Endothelial cell of umbilical vein (primary cell): ENCODE data around the gene PRR9. TPM values are rescaled to one million over a fixed set of nuclear protein-coding genes. Genes with fewer than 3 reads are reported as not detected.

Experiments used
- BruUV-seq: library from RNA; stranded (reverse); fragments of 400-500 nt; replicated peaks from 2 replicates; lab custom pipeline; 2021; lab: Mats Ljungman, UMichigan
- CTCF ChIA-PET: fragments of 300-600, 350-600 bp; sonication (Branson Sonifier 250); formaldehyde crosslinking; loops from one replicate; lab custom pipeline; 2021; ENCODE audit warnings: antibody characterized with exemption, inconsistent platforms; lab: Charles Lee
- POLR2A ChIA-PET: fragments of 300-600, 350-600 bp; sonication (Branson Sonifier 250); formaldehyde crosslinking; loops from one replicate; lab custom pipeline; 2021; ENCODE audit warnings: antibody characterized with exemption, inconsistent platforms; lab: Charles Lee
- DNase-seq: peaks from one replicate; pipeline ENCODE4 v3.0.0-alpha.2; 2011; ENCODE audit warnings: low read depth, low spot score
- FAIRE-seq: peaks from 2 replicates; lab custom pipeline; 2011; peaks lifted over from hg19 to GRCh38; lab: Jason Lieb, UNC
- H2AFZ ChIP-seq: 2 replicates; pipeline ENCODE4 v1.6.0; 2012; ENCODE audit warnings: low read depth, low read length, control low read depth, inconsistent platforms
- H3K27ac ChIP-seq: 2 replicates; pipeline ENCODE4 v1.5.1; 2011; ENCODE audit warnings: low read depth, mild to moderate bottlenecking, control low read depth, low read length, moderate library complexity; ENCODE audit not compliant: insufficient read depth
- H3K27me3 ChIP-seq, 2 experiments: 2 replicates each; pipeline versions ENCODE4 v1.6.0 to v1.6.1; 2011; ENCODE audit warnings: low read length in 2 of 2, mixed read lengths in 1 of 2; ENCODE audit not compliant: control insufficient read depth in 2 of 2, insufficient read depth in 2 of 2
- H3K36me3 ChIP-seq, 2 experiments: 2 replicates in 1 of 2; 3 replicates in 1 of 2; pipeline ENCODE4 v1.5.1; 2011; ENCODE audit warnings: low read length in 2 of 2, mild to moderate bottlenecking in 1 of 2, moderate library complexity in 1 of 2; ENCODE audit not compliant: control insufficient read depth in 2 of 2, insufficient read depth in 2 of 2; ENCODE audit errors: extremely low read depth in 1 of 2
- H3K4me1 ChIP-seq: 3 replicates; pipeline ENCODE4 v1.5.1; 2011; ENCODE audit warnings: mild to moderate bottlenecking, low read length; ENCODE audit not compliant: control insufficient read depth, insufficient read depth; ENCODE audit errors: extremely low read depth
- H3K4me2 ChIP-seq: 2 replicates; pipeline ENCODE4 v1.6.1; 2011; ENCODE audit warnings: low read length, control low read depth, mixed read lengths; ENCODE audit not compliant: insufficient read depth
- H3K4me3 ChIP-seq, 3 experiments: fragments of 200-600 bp in 1 of 3; sonication (generic), shearing (Covaris generic) in 1 of 3; replicated peaks in 1 of 3; 2 replicates each; pipeline ENCODE4 v1.5.1; 2011 to 2016; ENCODE audit warnings: control low read depth in 3 of 3, low read length in 3 of 3, mild to moderate bottlenecking in 2 of 3, inconsistent platforms in 1 of 3, low read depth in 1 of 3, moderate library complexity in 1 of 3; ENCODE audit not compliant: insufficient read depth in 1 of 3
- H3K79me2 ChIP-seq: 2 replicates; pipeline ENCODE4 v1.6.0; 2012; ENCODE audit warnings: low read length, inconsistent platforms; ENCODE audit not compliant: control insufficient read depth, insufficient read depth
- H3K9ac ChIP-seq: replicated peaks from 2 replicates; pipeline ENCODE3; 2011; ENCODE audit warnings: low read length, control low read depth; ENCODE audit not compliant: insufficient read depth; ENCODE audit errors: extremely low read depth
- H3K9me1 ChIP-seq: replicated peaks from 3 replicates; pipeline ENCODE4 v1.6.0; 2011; ENCODE audit warnings: mild to moderate bottlenecking, low read length; ENCODE audit not compliant: control insufficient read depth, insufficient read depth; ENCODE audit errors: extremely low read depth
- H3K9me3 ChIP-seq: replicated peaks from 2 replicates; pipeline ENCODE4 v1.5.1; 2012; ENCODE audit warnings: low read length, inconsistent platforms; ENCODE audit not compliant: control insufficient read depth, insufficient read depth
- H4K20me1 ChIP-seq: replicated peaks from 2 replicates; pipeline ENCODE3; 2011; ENCODE audit warnings: mild to moderate bottlenecking, low read length; ENCODE audit not compliant: control insufficient read depth, insufficient read depth; ENCODE audit errors: extremely low read depth
- CTCF ChIP-seq, 2 donors: IDR thresholded peaks; 1 replicate in 1 of 2; 2 replicates in 1 of 2; pipeline ENCODE4 v1.5.1; 2011; ENCODE audit warnings: low read length in 2 of 2, mild to moderate bottlenecking in 2 of 2, moderate library complexity in 2 of 2, control low read depth in 1 of 2, inconsistent platforms in 1 of 2, low read depth in 1 of 2; ENCODE audit not compliant: insufficient read depth in 1 of 2; ENCODE audit errors: extremely low read depth in 1 of 2
- EZH2 ChIP-seq: IDR thresholded peaks from 2 replicates; pipeline ENCODE4 v1.6.1; 2012; ENCODE audit warnings: borderline replicate concordance, low read depth, mild to moderate bottlenecking, moderate library complexity, low read length, inconsistent platforms; ENCODE audit not compliant: severe bottlenecking
- JUN ChIP-seq: IDR thresholded peaks from 2 replicates; pipeline ENCODE4 v1.6.1; 2011; ENCODE audit warnings: borderline replicate concordance, low read depth; ENCODE audit not compliant: insufficient read length, insufficient read depth
- MAX ChIP-seq: IDR thresholded peaks from 2 replicates; pipeline ENCODE4 v1.6.1; 2011; ENCODE audit not compliant: insufficient read depth, insufficient read length
- MYC ChIP-seq: IDR thresholded peaks from one replicate; pipeline ENCODE4 v1.6.1; 2011; ENCODE audit warnings: mild to moderate bottlenecking, low read depth, low read length
- POLR2A ChIP-seq: IDR thresholded peaks from 2 replicates; pipeline ENCODE4 v1.6.1; 2012; ENCODE audit warnings: low read depth, mild to moderate bottlenecking, control low read depth, low read length
- dilution Hi-C: fragments of 300-500 bp; cut with MboI; formaldehyde crosslinking; loops from one replicate; pipeline ENCODE4 v1.15.0; 2019; ENCODE audit warnings: low sequenced_read_pairs; ENCODE audit not compliant: extremely low pct_ligation_motif_present
- intact Hi-C: fragments of 100-400 bp; cut with micrococcal nuclease; formaldehyde crosslinking; loops from one replicate; pipeline ENCODE4 v1.10.0; 2022
- polyA plus RNA-seq, 4 experiments: library from polyadenylated mRNA; depleted of rRNA in 3 of 4; stranded (reverse) in 3 of 4; unstranded in 1 of 4; fragments of >200 nt; gene quantifications; 2 replicates each; pipeline versions ENCODE4 v1.2.1 to v1.2.3, GENCODE V29; 2011 to 2012; ENCODE audit warnings: missing spikeins in 1 of 4
- total RNA-seq: library from RNA; stranded (reverse); gene quantifications from 2 replicates; pipeline ENCODE4 v1.2.3, GENCODE V29; 2021

The PRR9 gene
- total and polyA plus RNA-seq, 2 donors (not counting 3 experiments of a cell fraction or from before 2014, with no cell fraction given), result not detected

- no peaks in the 10 kb centered on the region for H3K4me1 ChIP-seq
- H3K9ac ChIP-seq, result no peak overlapping the region
- no peak overlapping the region for H2AFZ ChIP-seq
- DNase-seq (no peak), FAIRE-seq (no peak)
- H3K27ac ChIP-seq, result no peak overlapping the region
- ChIA-PET POLR2A (no interaction called here), CTCF (no interaction called here)
- no peak overlapping the region for H3K4me2 ChIP-seq
- intact Hi-C loops, result no loop called here
- no peak overlapping the region for H3K4me3 ChIP-seq
- no peaks in the 10 kb centered on the region for H3K36me3 ChIP-seq
- H3K79me2 ChIP-seq, result no peaks in the 10 kb centered on the region
- TF ChIP-seq POLR2A (no peak), CTCF (IDR thresholded peaks at IDR 0.05; ENCODE audit: extremely low read depth in 1 of 2, insufficient read depth in 1 of 2, low read depth in 1 of 2, low read length in 2 of 2) (no peak), MAX (no peak), JUN (no peak), EZH2 (no peak)
- dilution Hi-C loops, result no loop called here
- no TSS peak for BruUV-seq
- H3K27me3 ChIP-seq, result no peaks in the 10 kb centered on the region
- no peaks in the 10 kb centered on the region for H3K9me1 ChIP-seq
- H3K9me3 ChIP-seq, result no peaks in the 10 kb centered on the region
- no peaks in the 10 kb centered on the region for H4K20me1 ChIP-seq
Observed at GRCh38 chr1:153206631-153207030, 10.8 kb upstream of the PRR9 start.

- CTCF ChIA-PET, result interaction anchor here (1.0 to 1.3 kb wide), 2 partner anchors 12 to 18 kb away, joined by 3 to 4 read pairs; no protein-coding TSS in a partner anchor
- intact Hi-C loops, result no loop called here
- TF ChIP-seq POLR2A (no peak), MAX (no peak), MYC (no peak), CTCF (IDR thresholded peaks at IDR 0.05; ENCODE audit: extremely low read depth in 1 of 2, insufficient read depth in 1 of 2, low read depth in 1 of 2, low read length in 2 of 2) (no peak)
Observed at GRCh38 chr1:153210206-153210605, 7.2 kb upstream of the PRR9 start.

More at GRCh38 chr1:153210206-153210605, 7.2 kb upstream of the PRR9 start:
- BruUV-seq, result no TSS peak
- dilution Hi-C loops, result no loop called here
- Histone ChIP-seq H3K4me1 (no peaks in the 10 kb centered on the region), H2AFZ (no peak overlapping the region), H3K9me1 (no peaks in the 10 kb centered on the region), H3K36me3 (no peaks in the 10 kb centered on the region), H3K27me3 (no peaks in the 10 kb centered on the region), H3K79me2 (no peaks in the 10 kb centered on the region), H4K20me1 (no peaks in the 10 kb centered on the region), H3K4me3 (no peak overlapping the region), H3K9ac (no peak overlapping the region), H3K4me2 (no peak overlapping the region), H3K9me3 (no peaks in the 10 kb centered on the region), H3K27ac (no peak overlapping the region)
- FAIRE-seq, result no peak
- POLR2A ChIA-PET, result no interaction called here
- DNase-seq, result no peak
